CD4-positive, alpha-beta T cell treated with Interleukin-6 for 4 hours (primary cell): ENCODE measurements around the gene MEGF8.

ENCODE experiments used
- DNase-seq: peaks from one replicate; pipeline ENCODE4 v3.0.0-alpha.2; 2020; ENCODE audit warnings: mixed read lengths

The MEGF8 gene

GRCh38 chr19:42422092-42422900 is 96.9 kb downstream of the MEGF8 start:
- DNase-seq = no peak

- peak; percentile 58 for DNase-seq
Measured at GRCh38 chr19:42422901-42423461, 97.5 kb downstream of the MEGF8 start.

- DNase-seq = peak; percentile 95
Measured at GRCh38 chr19:42423462-42424344, 98.3 kb downstream of the MEGF8 start.

- no peak for DNase-seq
Measured at GRCh38 chr19:42424345-42424707, 98.9 kb downstream of the MEGF8 start.

- DNase-seq = no peak
Measured at GRCh38 chr19:42424712-42425131, 99.3 kb downstream of the MEGF8 start.

- no peak for DNase-seq
Measured at GRCh38 chr19:42426643-42427042, 101.2 kb downstream of the MEGF8 start.

GRCh38 chr19:42427313-42427712 is 101.9 kb downstream of the MEGF8 start, which contains the start of gene LIPE:
Gene LIPE, minus strand, starts transcription at chr19:42427388. Its CDS starts 239 bp downstream, at chr19:42427149.
- DNase-seq = no peak
